Prostate gland (tissue), 2 donors: ENCODE results near the gene PEX26.

Source experiments
- CTCF ChIP-seq, 4 experiments: fragments of 200-600 bp in 2 of 4; fragments of 450-650 bp in 2 of 4; sonication (generic) in 2 of 4; IDR thresholded peaks; 1 replicate in 3 of 4; 2 replicates in 1 of 4; pipeline ENCODE4 v1.5.1; 2016 to 2019; ENCODE audit warnings: antibody characterized with exemption in 4 of 4, mild to moderate bottlenecking in 2 of 4, moderate library complexity in 2 of 4
- POLR2A ChIP-seq: fragments of 450-650 bp; IDR thresholded peaks from one replicate; pipeline ENCODE4 v1.6.1; 2016; ENCODE audit warnings: antibody characterized with exemption, mild to moderate bottlenecking
- POLR2AphosphoS5 ChIP-seq: sonication (generic); formaldehyde crosslinking; IDR thresholded peaks from one replicate; pipeline ENCODE4 v1.6.1; 2017; ENCODE audit warnings: antibody characterized with exemption

GRCh38 chr22:18115906-18116371 lies 38.1 kb downstream of the PEX26 start:
- no peak for TF ChIP-seq CTCF (IDR thresholded peaks at IDR 0.05)
- TF ChIP-seq POLR2A: no peak
- TF ChIP-seq POLR2AphosphoS5: no peak
